ENCODE results near the gene ISL2.

ISL2 gene

DNA sequence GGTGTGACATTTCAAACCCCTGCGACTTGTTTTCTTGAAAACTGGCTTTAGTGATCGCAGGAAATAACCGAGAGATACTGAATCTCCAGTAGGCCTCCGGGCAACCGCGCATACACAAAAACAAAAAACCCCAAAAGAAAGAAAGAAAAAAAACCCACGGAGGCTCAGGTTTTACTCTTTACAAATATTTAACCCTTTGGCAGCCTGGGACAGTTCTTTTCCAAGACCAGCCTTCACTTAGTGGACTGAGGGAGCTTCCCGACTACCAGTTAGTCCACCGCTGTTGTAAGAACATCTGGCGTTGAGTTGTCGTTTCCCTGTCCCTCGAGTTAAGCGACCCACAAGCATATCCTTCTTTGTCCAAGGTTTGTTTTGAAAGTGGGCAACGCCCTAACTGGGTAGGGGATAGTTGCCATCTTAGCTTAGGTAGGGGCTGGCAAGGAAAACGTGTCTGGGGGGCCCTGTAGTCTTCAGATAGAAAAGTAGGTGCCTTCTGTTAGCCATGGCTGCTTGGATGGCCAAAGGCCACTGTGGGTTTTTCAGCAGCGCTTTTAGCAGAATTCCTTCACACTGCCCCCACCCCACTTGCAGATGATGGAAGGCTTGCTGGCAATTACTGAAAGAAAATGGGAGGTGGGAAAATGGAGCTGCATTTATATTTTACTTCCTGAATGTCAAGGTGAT is 6.9 kb downstream of the ISL2 start:
- DNase-seq = no peak

- DNase-seq = no peak
Observed at GRCh38 chr15:76344893-76345582, 8.5 kb downstream of the ISL2 start.

GRCh38 chr15:76345583-76345879 is 9.0 kb downstream of the ISL2 start:
- DNase-seq = no peak

- DNase-seq = no peak
Observed at GRCh38 chr15:76345880-76346668, 9.5 kb downstream of the ISL2 start.

DNA sequence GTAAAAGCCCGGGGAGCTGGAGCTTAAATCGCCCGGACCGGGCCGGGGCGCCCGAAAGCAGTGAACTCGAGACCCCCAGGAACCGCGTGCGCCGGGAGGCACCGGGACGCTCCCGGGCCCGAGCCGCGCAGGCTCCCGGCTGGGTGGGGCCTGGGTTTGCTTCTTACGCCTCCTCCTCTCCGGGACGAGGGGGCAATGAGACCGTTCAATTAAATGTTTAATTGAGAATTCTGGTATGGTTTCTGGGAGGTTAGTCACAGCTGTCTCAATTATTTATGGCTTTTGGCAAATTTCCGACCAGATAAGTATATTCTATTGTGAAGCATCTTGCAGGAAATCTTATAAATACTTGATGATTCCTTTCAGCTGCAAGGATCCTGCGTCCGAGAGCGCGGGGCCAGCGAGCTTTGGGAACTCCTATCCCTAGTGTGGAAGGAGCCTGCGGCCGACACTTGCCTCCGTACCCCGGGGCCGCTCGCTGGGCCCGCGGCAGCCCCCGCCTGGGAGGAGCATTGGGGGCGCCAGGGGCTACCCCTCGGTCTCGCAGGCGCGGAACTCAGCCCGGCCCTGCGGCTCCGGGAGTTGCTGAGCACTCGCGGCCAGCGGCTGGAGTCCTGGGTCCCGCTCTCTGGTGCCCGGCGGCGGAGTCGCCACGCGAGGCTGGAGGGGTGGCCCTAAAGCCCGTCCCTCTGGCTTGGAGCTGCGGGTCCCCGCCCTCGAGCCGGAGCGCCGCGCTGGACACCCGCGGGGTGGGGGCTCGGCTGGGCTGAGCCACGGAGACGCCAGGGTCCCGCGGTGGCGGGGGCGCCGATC is 10.3 kb downstream of the ISL2 start:
- DNase-seq = no peak

- DNase-seq = no peak
Observed at GRCh38 chr15:76347482-76348055, 11.0 kb downstream of the ISL2 start.

- DNase-seq = no peak
Observed at GRCh38 chr15:76349301-76350070, 12.9 kb downstream of the ISL2 start.

- no peak for DNase-seq
Observed at GRCh38 chr15:76353023-76353577, 16.5 kb downstream of the ISL2 start.

GRCh38 chr15:76353903-76354302 is 17.3 kb downstream of the ISL2 start:
- no peak for DNase-seq

DNA sequence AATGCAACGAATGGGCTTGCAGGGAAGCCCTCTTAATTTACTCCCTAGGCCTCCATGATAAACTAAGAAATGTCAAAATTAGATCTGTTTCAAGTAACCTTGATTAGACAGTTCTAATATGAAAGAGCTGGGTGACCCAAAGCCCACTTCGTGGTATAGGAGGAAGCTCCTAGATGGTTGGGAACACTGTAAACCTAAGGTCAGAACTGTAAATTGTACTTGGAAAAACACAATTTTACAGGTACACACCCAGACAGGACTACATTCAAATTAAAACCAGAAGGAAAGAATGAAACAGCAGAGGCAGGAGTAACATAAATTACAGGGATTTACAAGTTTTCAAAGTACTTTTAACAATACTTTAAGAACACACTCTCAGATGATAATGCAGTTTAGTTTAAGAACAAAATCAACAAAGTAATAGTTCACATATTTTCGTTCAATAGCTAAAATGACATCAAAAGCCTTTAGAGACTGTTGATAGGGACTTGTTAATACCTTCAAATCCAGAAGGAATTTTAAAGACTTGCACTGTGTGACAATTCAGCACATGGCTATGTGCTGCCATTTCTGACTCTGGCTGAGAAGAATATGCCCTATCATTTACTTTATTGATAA is 18.4 kb downstream of the ISL2 start:
- no peak for DNase-seq

DNA sequence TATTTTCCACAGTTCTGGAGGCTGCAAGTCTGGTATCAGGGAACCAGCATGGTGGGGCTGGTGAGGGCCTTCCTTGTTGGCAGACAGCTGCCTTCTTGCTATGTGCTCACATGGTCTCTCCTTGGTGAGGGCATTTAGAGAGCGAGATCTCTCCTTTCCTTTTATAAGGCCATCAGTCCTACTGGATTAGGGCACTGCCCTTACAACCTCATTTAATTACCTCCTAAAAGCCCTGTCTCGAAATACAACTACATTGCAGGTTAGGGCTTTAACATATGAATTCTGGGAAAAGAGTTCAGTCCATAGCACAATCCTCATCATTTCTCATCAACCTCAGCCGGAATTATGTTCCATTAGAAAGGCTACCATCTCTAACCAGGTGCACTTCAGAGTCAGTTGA is 21.9 kb downstream of the ISL2 start:
- DNase-seq = no peak

DNA sequence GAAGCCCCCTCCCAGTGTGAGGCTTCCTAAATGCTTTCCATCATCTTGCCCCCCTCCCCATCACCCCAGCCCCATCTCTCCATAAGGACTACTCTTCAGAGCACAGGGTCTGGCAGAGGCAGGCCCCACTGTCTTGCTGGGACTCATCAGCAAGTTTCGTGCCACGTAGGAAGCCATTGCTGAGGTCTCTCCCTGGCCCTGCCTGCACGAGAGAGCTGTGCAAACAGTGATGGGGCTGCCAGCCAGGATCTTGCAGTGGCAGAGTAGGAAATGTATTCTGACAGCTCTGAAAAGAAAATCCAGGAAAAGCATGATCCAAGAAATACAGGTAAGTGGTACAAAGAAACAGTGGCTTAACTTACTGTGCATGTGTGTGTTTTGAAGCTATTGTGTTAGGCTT is 22.6 kb downstream of the ISL2 start:
- no peak for DNase-seq

DNA sequence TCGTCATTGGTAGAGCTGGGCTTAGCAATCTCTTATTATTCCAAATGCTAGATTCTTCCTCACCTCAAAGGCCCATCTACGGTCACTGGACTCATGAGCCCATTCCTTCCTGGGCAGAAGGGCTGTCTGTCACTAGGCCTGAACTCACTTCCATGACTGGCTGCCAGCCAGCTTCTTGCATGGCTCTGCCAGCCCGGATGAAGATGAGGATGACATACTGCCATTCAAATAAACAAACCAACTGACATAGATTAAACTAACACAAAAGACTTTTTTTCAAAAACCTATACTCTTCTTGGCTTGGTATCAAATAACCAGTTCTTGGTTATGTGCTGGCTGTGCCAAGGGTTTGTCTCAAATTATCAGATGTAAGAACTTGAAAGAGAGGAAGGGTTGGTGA is 23.8 kb downstream of the ISL2 start:
- DNase-seq = no peak

- DNase-seq = no peak
Observed at GRCh38 chr15:76363251-76363650, 26.7 kb downstream of the ISL2 start.

GRCh38 chr15:76366714-76367113 is 30.1 kb downstream of the ISL2 start:
- no peak for DNase-seq

GRCh38 chr15:76368122-76368621 is 31.6 kb downstream of the ISL2 start:
- DNase-seq = no peak

GRCh38 chr15:76376029-76376428 is 39.5 kb downstream of the ISL2 start:
- no peak for DNase-seq

DNA sequence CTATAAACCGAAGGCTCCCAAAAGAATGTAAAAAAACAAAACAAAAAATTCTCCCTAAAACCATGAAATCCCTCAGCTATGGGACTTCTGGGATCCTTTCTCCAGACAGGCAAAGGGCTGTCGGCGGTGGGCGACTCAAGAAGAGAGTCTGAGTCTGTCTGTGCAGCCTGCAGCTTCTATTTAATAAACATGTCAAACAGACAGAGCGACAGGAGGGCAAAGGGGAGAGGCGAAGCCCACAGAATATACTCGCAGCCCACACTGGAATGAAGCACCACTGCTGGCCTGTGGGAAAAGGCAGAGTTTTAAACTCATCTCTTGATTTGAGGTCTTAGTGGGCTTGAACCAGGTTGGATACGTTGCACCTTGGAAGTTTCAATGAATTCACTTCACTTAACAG is 40.2 kb downstream of the ISL2 start:
- no peak for DNase-seq

GRCh38 chr15:76377217-76377616 is 40.6 kb downstream of the ISL2 start:
- no peak for DNase-seq

- no peak for DNase-seq
Observed at GRCh38 chr15:76377751-76378150, 41.2 kb downstream of the ISL2 start.

- no peak for DNase-seq
Observed at GRCh38 chr15:76378691-76379090, 42.1 kb downstream of the ISL2 start.
